Fibroblast of skin of right biceps (primary cell): ENCODE measurements around the gene KRTAP4-9.
A peak's percentile ranks its signal among the peaks of the same experiment; 100 is the strongest.
"Not testable (repeated sequence)": the region's sequence is repeated elsewhere in the genome, so short reads cannot be mapped to it uniquely, and the experiment has no call there.

Experiments
- DNase-seq: peaks from one replicate; pipeline ENCODE4 v3.0.0-alpha.2; 2013

KRTAP4-9 gene

GRCh38 chr17:41105347-41105746 lies at the start of gene KRTAP4-9:
TSS of gene KRTAP4-9 (plus strand) at chr17:41105389. CDS start at chr17:41105389, 0 bp downstream.
- not testable (repeated sequence) for DNase-seq

- no peak for DNase-seq
Observed at GRCh38 chr17:41057547-41057946, 47.6 kb upstream of the KRTAP4-9 start.

- DNase-seq = no peak
Observed at GRCh38 chr17:41058741-41059140, 46.4 kb upstream of the KRTAP4-9 start.

- peak; percentile 96 for DNase-seq
Observed at GRCh38 chr17:41059276-41060051, 45.7 kb upstream of the KRTAP4-9 start.

- peak; percentile 98 for DNase-seq
Observed at GRCh38 chr17:41060052-41060604, 45.1 kb upstream of the KRTAP4-9 start, which contains the start of gene KRTAP2-3. TSS of gene KRTAP2-3 (minus strand) at chr17:41060114. CDS start at chr17:41060050, 64 bp downstream.

- peak; percentile 98 for DNase-seq
Observed at GRCh38 chr17:41061964-41062363, 43.2 kb upstream of the KRTAP4-9 start.

GRCh38 chr17:41063449-41063848 lies 41.7 kb upstream of the KRTAP4-9 start:
- no peak for DNase-seq

GRCh38 chr17:41064301-41064700 lies 40.9 kb upstream of the KRTAP4-9 start:
- no peak for DNase-seq

GRCh38 chr17:41065016-41065689 lies 40.0 kb upstream of the KRTAP4-9 start:
- not testable (repeated sequence) for DNase-seq

- DNase-seq = peak; percentile 92
Observed at GRCh38 chr17:41065829-41066624, 39.2 kb upstream of the KRTAP4-9 start, which contains the start of gene KRTAP2-4. TSS of gene KRTAP2-4 (minus strand) at chr17:41065879. CDS start at chr17:41065845, 34 bp downstream.

- DNase-seq = peak; percentile 62
Observed at GRCh38 chr17:41067281-41067680, 37.9 kb upstream of the KRTAP4-9 start.

GRCh38 chr17:41069031-41069430 lies 36.2 kb upstream of the KRTAP4-9 start:
- no peak for DNase-seq

GRCh38 chr17:41071606-41072360 lies 33.4 kb upstream of the KRTAP4-9 start:
- no peak for DNase-seq

- DNase-seq = no peak
Observed at GRCh38 chr17:41073676-41074075, 31.5 kb upstream of the KRTAP4-9 start.

GRCh38 chr17:41076788-41077187 lies 28.4 kb upstream of the KRTAP4-9 start:
- no peak for DNase-seq

GRCh38 chr17:41082626-41083025 lies 22.6 kb upstream of the KRTAP4-9 start:
- DNase-seq = peak; percentile 61

GRCh38 chr17:41083427-41083826 lies 21.8 kb upstream of the KRTAP4-9 start:
- peak; percentile 86 for DNase-seq

GRCh38 chr17:41084100-41084856 lies 20.9 kb upstream of the KRTAP4-9 start, which contains the start of gene KRTAP4-7:
TSS of gene KRTAP4-7 (plus strand) at chr17:41084150. CDS start at chr17:41084207, 57 bp downstream.
- not testable (repeated sequence) for DNase-seq

GRCh38 chr17:41088760-41089352 lies 16.3 kb upstream of the KRTAP4-9 start:
- DNase-seq = not testable (repeated sequence)

GRCh38 chr17:41096055-41096454 lies 9.1 kb upstream of the KRTAP4-9 start:
- no peak for DNase-seq

GRCh38 chr17:41098042-41098441 lies 7.1 kb upstream of the KRTAP4-9 start, which contains the start of gene KRTAP4-8:
TSS of gene KRTAP4-8 (minus strand) at chr17:41098142. CDS start at chr17:41098084, 58 bp downstream.
- no peak for DNase-seq
